ENCODE data around the gene NDNF.

- no peak for TF ChIP-seq POLR2A (IDR thresholded peaks at IDR 0.05; ENCODE audit: low read depth, low read length)
- no peak for TF ChIP-seq TAF1 (IDR thresholded peaks at IDR 0.05; ENCODE audit: low read depth, low read length)
- no peak for TF ChIP-seq POLR2AphosphoS5 (IDR thresholded peaks at IDR 0.05; ENCODE audit: low read depth, low read length)
- TF ChIP-seq PAX5 (IDR thresholded peaks at IDR 0.05; ENCODE audit: insufficient read depth, low read length, severe bottlenecking) = no peak
- no peak for TF ChIP-seq SPI1 (IDR thresholded peaks at IDR 0.05; ENCODE audit: low read depth, low read length)
Measured at GRCh38 chr4:121014544-121014943, 57.8 kb downstream of the NDNF start.

Data from GM12891 (cell line).